ENCODE data around the gene ABCC3.

Gene ABCC3

DNA sequence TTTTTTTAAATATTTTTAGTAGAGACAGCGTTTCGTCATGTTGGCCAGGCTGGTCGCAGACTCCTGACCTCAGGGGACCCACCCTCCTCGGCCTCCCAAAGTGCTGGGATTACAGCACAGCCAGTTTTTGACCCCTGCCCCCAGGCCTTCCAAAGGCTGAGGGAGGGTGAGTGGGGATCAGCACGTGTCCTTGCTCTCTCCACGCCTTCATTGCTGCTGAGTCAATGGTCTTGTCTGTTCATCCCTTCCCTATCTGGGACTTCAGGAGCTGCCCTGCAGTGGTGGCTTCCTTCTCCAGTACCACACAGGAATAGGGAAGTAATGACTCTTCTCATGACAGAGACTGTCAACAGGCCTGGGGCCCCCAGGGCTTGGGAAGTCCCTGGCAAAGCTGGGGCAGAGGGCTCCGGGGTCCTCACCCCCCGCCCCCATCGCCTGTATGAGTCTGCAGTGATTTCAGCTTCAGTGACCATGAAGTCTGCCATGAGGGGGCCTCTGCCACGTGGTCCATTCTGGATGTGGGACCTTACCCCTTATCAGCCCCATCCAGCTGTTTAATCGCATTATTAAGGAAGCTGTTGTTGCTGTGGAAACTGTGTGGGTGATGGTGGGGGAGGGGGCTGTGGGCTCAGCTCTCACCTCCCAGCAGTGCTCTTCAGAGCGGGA is 6.1 kb downstream of the ABCC3 start:
- H3K27ac ChIP-seq (ENCODE audit: low read length), result no peak overlapping the region
- peaks cover 5% of the 10 kb centered on the region for H3K4me1 ChIP-seq (ENCODE audit: control insufficient read depth, low read depth, low read length)
- H3K9ac ChIP-seq (ENCODE audit: low read length), result no peak overlapping the region
- no peaks in the 10 kb centered on the region for H3K9me3 ChIP-seq (ENCODE audit: control insufficient read depth, low read depth, low read length)
- H3K36me3 ChIP-seq (ENCODE audit: control insufficient read depth, low read depth, low read length), result no peaks in the 10 kb centered on the region
- H3K4me3 ChIP-seq (ENCODE audit: low read length), result no peak overlapping the region
- H3K27me3 ChIP-seq (ENCODE audit: control insufficient read depth, insufficient read depth, low read length), result peaks cover 11% of the 10 kb centered on the region

DNA sequence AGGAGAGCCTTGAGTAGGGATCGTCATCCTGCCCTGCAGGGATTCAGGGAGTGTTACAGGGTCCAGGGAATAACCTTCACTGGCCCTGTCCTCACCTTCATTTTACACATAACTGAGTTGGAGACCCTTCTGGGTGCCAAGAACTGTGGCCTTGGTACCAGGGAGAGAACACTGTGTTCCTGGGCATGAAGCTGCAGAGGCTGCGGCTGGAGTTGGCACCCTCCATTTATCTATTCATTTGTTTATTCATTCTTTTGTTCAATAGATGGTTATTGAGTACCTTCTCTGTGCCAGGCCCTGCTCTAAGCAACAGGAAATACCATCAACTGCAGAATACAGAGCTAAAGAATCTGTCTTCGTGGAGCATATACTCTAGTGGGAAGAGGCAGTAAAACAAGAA is 6.7 kb downstream of the ABCC3 start:
- peaks cover 6% of the 10 kb centered on the region for H3K27me3 ChIP-seq (ENCODE audit: control insufficient read depth, insufficient read depth, low read length)
- no peaks in the 10 kb centered on the region for H3K36me3 ChIP-seq (ENCODE audit: control insufficient read depth, low read depth, low read length)
- H3K4me1 ChIP-seq (ENCODE audit: control insufficient read depth, low read depth, low read length), result peaks cover 5% of the 10 kb centered on the region
- no peak overlapping the region for H3K4me3 ChIP-seq (ENCODE audit: low read length)
- H3K9me3 ChIP-seq (ENCODE audit: control insufficient read depth, low read depth, low read length), result no peaks in the 10 kb centered on the region
- no peak overlapping the region for H3K27ac ChIP-seq (ENCODE audit: low read length)
- H3K9ac ChIP-seq (ENCODE audit: low read length), result no peak overlapping the region

DNA sequence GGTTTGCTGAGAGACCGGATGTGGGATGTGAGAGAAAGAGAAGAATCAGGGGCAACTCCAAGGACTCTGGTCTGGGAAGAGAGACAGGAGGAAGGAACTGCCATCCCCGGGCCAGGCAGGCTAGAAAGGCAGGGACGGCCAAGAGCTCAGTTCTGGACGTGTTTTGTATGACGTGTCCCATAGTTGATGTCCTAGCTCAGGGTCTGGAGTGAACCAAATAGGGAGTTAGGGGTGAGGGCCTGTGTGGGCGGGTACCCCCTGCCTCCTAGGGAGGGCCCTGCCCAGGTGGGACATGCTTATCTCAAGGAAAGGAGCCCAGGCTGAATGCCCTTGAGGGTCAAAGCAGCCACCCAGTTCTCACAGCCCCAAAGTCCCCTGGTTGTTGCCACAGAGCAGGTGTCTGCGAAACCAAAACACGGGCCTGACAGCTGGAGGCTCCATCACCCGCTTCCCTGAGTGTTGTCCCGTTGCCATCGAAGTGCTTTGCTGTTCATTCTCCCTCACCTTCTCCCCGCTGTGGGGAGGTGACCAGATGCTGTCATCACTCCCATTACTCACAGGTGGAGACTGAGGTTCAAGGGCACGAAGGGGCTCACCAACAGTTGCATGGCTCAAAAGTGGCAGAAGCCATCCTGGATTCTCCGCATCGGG is 7.5 kb downstream of the ABCC3 start:
- Histone ChIP-seq H3K36me3 (ENCODE audit: control insufficient read depth, low read depth, low read length) (no peaks in the 10 kb centered on the region), H3K27me3 (ENCODE audit: control insufficient read depth, insufficient read depth, low read length) (no peaks in the 10 kb centered on the region), H3K9ac (ENCODE audit: low read length) (no peak overlapping the region), H3K4me3 (ENCODE audit: low read length) (no peak overlapping the region), H3K4me1 (ENCODE audit: control insufficient read depth, low read depth, low read length) (peaks cover 5% of the 10 kb centered on the region), H3K27ac (ENCODE audit: low read length) (no peak overlapping the region), H3K9me3 (ENCODE audit: control insufficient read depth, low read depth, low read length) (no peaks in the 10 kb centered on the region)

- peaks cover 5% of the 10 kb centered on the region for H3K4me1 ChIP-seq (ENCODE audit: control insufficient read depth, low read depth, low read length)
- no peaks in the 10 kb centered on the region for H3K9me3 ChIP-seq (ENCODE audit: control insufficient read depth, low read depth, low read length)
- H3K36me3 ChIP-seq (ENCODE audit: control insufficient read depth, low read depth, low read length), result no peaks in the 10 kb centered on the region
- no peaks in the 10 kb centered on the region for H3K27me3 ChIP-seq (ENCODE audit: control insufficient read depth, insufficient read depth, low read length)
- no peak overlapping the region for H3K9ac ChIP-seq (ENCODE audit: low read length)
- H3K27ac ChIP-seq (ENCODE audit: low read length), result no peak overlapping the region
- no peak overlapping the region for H3K4me3 ChIP-seq (ENCODE audit: low read length)
Measured at GRCh38 chr17:50642722-50643656, 8.3 kb downstream of the ABCC3 start.

- Histone ChIP-seq H3K4me1 (ENCODE audit: control insufficient read depth, low read depth, low read length) (peaks cover 4% of the 10 kb centered on the region), H3K4me3 (ENCODE audit: low read length) (no peak overlapping the region), H3K36me3 (ENCODE audit: control insufficient read depth, low read depth, low read length) (no peaks in the 10 kb centered on the region), H3K9me3 (ENCODE audit: control insufficient read depth, low read depth, low read length) (no peaks in the 10 kb centered on the region), H3K27me3 (ENCODE audit: control insufficient read depth, insufficient read depth, low read length) (no peaks in the 10 kb centered on the region), H3K27ac (ENCODE audit: low read length) (no peak overlapping the region), H3K9ac (ENCODE audit: low read length) (no peak overlapping the region)
Measured at GRCh38 chr17:50645748-50646682, 11.3 kb downstream of the ABCC3 start.

- Histone ChIP-seq H3K4me3 (ENCODE audit: low read length) (no peak overlapping the region), H3K9ac (ENCODE audit: low read length) (no peak overlapping the region), H3K9me3 (ENCODE audit: control insufficient read depth, low read depth, low read length) (no peaks in the 10 kb centered on the region), H3K27me3 (ENCODE audit: control insufficient read depth, insufficient read depth, low read length) (no peaks in the 10 kb centered on the region), H3K27ac (ENCODE audit: low read length) (no peak overlapping the region), H3K36me3 (ENCODE audit: control insufficient read depth, low read depth, low read length) (no peaks in the 10 kb centered on the region), H3K4me1 (ENCODE audit: control insufficient read depth, low read depth, low read length) (no peaks in the 10 kb centered on the region)
Measured at GRCh38 chr17:50647187-50647586, 12.5 kb downstream of the ABCC3 start.

DNA sequence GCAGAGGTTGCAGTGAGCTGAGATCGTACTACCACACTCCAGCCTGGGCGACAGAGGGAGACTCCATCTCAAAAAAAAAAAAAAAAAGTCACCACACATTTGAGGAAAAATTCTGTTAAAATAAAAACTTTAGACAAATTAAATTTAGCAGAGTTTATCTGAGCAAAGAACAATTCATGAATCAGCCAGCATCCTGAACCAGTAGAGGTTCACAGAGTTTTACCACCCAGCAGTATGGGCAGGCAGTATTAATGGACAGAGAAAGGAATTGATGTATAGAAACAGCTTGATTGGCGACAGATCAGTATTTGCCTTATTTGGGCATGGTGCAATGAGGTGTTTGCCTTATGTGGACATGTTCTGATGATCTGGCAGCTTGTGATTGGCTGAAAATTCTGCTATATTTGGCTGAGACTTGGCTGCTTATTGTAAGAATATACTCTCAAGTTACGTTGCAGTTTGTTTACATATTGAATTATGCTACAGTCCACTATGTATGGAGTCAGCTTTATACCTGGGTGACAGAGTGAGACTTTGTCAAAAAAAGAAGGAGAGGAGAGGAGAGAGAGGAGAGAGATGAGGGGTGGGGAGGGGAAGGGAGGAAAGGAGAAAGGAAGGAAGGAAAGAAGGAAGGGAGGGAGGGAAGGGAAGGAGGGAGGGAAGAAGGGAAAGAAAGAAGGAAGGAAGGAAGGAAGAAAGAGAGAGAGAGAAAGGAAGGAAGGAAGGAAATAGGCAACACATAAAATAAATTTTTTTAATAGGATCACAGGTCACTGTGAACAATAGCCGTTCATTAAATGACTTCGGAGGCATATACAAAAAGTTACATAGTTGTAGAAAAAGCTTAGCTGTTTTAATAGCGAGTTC is 14.6 kb downstream of the ABCC3 start:
- no peak overlapping the region for H3K4me3 ChIP-seq (ENCODE audit: low read length)
- H3K9ac ChIP-seq (ENCODE audit: low read length), result no peak overlapping the region
- no peaks in the 10 kb centered on the region for H3K36me3 ChIP-seq (ENCODE audit: control insufficient read depth, low read depth, low read length)
- H3K27ac ChIP-seq (ENCODE audit: low read length), result no peak overlapping the region
- H3K4me1 ChIP-seq (ENCODE audit: control insufficient read depth, low read depth, low read length), result no peaks in the 10 kb centered on the region
- H3K27me3 ChIP-seq (ENCODE audit: control insufficient read depth, insufficient read depth, low read length), result no peaks in the 10 kb centered on the region
- H3K9me3 ChIP-seq (ENCODE audit: control insufficient read depth, low read depth, low read length), result no peaks in the 10 kb centered on the region

GRCh38 chr17:50651661-50652060 is 17.0 kb downstream of the ABCC3 start:
- Histone ChIP-seq H3K27me3 (ENCODE audit: control insufficient read depth, insufficient read depth, low read length) (no peaks in the 10 kb centered on the region), H3K36me3 (ENCODE audit: control insufficient read depth, low read depth, low read length) (no peaks in the 10 kb centered on the region), H3K27ac (ENCODE audit: low read length) (no peak overlapping the region), H3K4me3 (ENCODE audit: low read length) (no peak overlapping the region), H3K9me3 (ENCODE audit: control insufficient read depth, low read depth, low read length) (no peaks in the 10 kb centered on the region), H3K4me1 (ENCODE audit: control insufficient read depth, low read depth, low read length) (no peaks in the 10 kb centered on the region), H3K9ac (ENCODE audit: low read length) (no peak overlapping the region)

DNA sequence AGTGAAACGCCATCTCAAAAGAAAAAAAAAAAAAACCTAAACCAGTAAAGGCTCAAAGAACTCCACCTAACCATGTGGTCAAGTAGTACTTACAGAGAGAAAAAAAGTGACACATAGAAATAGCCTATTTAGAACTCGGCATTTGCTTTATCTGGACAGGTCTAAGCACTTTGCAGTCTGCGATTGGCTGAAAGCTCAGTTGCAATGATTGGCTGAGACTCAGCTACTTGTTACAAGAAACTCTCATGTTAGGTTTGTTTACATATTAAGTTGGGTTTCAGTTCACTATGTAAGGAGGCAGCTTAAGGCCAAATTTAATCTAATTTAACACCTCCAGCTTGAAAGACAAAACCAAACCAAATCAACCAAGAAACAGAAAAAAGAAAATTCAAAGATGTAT is 19.1 kb downstream of the ABCC3 start:
- Histone ChIP-seq H3K4me3 (ENCODE audit: low read length) (no peak overlapping the region), H3K27ac (ENCODE audit: low read length) (no peak overlapping the region), H3K27me3 (ENCODE audit: control insufficient read depth, insufficient read depth, low read length) (no peaks in the 10 kb centered on the region), H3K9ac (ENCODE audit: low read length) (no peak overlapping the region), H3K36me3 (ENCODE audit: control insufficient read depth, low read depth, low read length) (no peaks in the 10 kb centered on the region), H3K4me1 (ENCODE audit: control insufficient read depth, low read depth, low read length) (no peaks in the 10 kb centered on the region), H3K9me3 (ENCODE audit: control insufficient read depth, low read depth, low read length) (no peaks in the 10 kb centered on the region)

DNA sequence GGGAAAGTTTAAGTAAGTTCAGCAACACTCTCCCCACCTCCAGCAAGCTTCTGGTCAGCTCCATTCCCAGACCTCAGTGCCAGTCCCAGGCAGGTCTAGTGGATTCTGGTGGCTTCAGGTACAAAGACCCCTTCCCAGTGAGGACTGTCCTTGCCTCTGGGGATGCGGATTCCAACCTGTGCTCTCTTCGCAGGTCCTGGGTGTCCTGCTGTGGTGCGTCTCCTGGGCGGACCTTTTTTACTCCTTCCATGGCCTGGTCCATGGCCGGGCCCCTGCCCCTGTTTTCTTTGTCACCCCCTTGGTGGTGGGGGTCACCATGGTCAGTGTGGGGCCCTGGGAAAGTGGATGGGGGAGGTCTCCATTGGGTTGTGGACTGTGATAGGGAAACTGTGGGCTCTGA is 21.8 kb downstream of the ABCC3 start:
- Histone ChIP-seq H3K9ac (ENCODE audit: low read length) (no peak overlapping the region), H3K4me1 (ENCODE audit: control insufficient read depth, low read depth, low read length) (peaks cover 2% of the 10 kb centered on the region), H3K36me3 (ENCODE audit: control insufficient read depth, low read depth, low read length) (no peaks in the 10 kb centered on the region), H3K4me3 (ENCODE audit: low read length) (no peak overlapping the region), H3K27ac (ENCODE audit: low read length) (no peak overlapping the region), H3K9me3 (ENCODE audit: control insufficient read depth, low read depth, low read length) (no peaks in the 10 kb centered on the region), H3K27me3 (ENCODE audit: control insufficient read depth, insufficient read depth, low read length) (no peaks in the 10 kb centered on the region)
